GM18511 (cell line): ENCODE measurements around the gene PCNX3.
"Not testable (repeated sequence)": the region's sequence is repeated elsewhere in the genome, so short reads cannot be mapped to it uniquely, and the experiment has no call there.

Source experiments
- ATAC-seq: cut with Tn5 transposase; IDR thresholded peaks from one replicate; pipeline ENCODE4 v1.9.1; 2021; ENCODE audit warnings: mild to moderate bottlenecking, moderate library complexity; ENCODE audit not compliant: unreplicated experiment

PCNX3 gene

DNA sequence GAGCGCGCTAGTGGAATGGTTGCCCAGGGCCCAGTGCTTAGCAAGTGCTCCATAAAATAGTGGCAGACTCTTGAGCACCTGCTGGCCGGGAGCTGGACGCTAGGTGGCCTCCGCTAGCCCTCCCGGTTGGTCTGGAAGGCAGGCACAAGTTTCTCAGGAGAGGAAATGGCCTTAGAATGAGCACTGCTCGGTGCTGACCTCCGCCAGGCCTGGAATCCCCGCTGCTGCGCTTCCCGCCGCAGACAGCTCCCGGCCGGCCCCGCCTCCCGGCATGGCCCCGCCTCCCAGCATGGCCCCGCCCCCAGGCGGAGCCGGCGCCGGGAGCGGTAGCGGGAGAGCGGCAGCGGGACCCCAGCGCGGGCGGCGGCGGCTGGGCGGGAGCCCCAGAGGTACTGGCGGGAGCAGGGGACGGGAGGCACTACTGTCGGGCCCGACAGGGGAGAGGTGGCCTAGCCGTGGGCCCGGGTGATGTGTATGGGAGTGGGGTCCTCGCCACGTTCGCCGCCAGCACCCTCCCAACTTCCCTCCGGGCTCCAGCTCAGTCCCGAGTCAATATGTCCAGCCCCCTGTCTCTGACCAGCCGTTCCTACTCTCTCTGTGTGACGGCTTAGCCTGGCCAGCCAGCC is 22.3 kb downstream of the PCNX3 start, which contains the start of gene SIPA1:
TSS of gene SIPA1 (plus strand) at position 308 of the 626 bp plus-strand sequence. CDS start 2,821 bp downstream, outside the sequence.
- ATAC-seq, result peak; percentile 48

DNA sequence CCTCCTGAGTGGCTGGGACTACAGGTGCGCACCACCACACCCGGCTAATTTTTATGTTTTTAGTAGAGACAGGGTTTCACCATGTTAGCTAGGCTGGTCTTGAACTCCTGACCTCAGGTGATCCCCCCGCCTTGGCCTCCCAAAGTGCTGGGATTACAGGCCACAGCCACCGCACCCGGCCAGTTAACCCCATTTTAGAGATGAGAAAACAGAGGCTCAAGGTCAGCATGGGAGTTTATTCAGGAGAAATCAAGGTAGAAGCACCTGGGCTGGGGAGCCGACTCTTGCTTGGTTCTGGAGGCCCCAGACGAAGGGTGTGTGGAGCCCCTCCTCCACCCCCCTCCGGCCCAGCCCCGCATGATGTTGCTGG is 23.6 kb downstream of the PCNX3 start:
- ATAC-seq, result not testable (repeated sequence)

GRCh38 chr11:65639623-65640482 is 24.3 kb downstream of the PCNX3 start:
- peak; percentile 57 for ATAC-seq

GRCh38 chr11:65640483-65641296 is 25.1 kb downstream of the PCNX3 start:
- ATAC-seq, result no peak

- no peak for ATAC-seq
Observed at GRCh38 chr11:65641297-65642013, 25.9 kb downstream of the PCNX3 start.

- no peak for ATAC-seq
Observed at GRCh38 chr11:65642014-65642671, 26.6 kb downstream of the PCNX3 start.

GRCh38 chr11:65643971-65644370 is 28.4 kb downstream of the PCNX3 start:
- no peak for ATAC-seq

DNA sequence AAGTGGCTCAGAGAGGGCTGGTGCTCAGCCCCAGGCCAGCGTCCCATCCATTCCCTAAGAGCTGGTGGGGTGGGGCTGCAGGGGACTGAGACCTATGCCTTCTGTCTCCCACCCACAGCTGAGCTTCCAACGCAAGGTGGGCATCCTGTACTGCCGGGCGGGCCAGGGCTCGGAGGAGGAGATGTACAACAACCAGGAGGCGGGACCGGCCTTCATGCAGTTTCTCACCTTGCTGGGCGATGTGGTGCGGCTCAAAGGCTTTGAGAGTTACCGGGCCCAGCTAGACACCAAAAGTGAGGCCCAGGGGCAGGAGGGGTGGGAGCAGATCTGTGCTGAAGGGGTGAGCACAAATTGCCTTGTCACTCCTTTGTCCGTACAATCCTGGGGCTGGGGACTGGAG is 29.3 kb downstream of the PCNX3 start:
- ATAC-seq, result no peak

DNA sequence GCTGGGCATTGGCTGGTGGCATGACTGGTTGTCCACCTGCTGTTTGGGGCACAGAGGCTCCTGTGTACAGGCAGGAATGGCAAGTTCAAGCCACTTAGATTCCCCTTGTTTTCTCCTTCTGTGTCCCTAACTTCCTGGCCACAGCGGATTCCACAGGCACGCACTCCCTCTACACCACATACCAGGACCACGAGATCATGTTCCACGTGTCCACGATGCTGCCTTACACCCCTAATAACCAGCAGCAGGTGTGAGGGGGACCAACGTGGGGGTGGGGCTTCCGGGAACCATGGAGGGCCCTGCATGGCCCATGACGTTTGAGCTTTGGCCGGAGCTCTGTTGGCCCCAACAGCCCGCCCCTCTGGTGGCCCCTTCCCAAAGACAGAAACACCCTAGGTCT is 30.1 kb downstream of the PCNX3 start:
- no peak for ATAC-seq

DNA sequence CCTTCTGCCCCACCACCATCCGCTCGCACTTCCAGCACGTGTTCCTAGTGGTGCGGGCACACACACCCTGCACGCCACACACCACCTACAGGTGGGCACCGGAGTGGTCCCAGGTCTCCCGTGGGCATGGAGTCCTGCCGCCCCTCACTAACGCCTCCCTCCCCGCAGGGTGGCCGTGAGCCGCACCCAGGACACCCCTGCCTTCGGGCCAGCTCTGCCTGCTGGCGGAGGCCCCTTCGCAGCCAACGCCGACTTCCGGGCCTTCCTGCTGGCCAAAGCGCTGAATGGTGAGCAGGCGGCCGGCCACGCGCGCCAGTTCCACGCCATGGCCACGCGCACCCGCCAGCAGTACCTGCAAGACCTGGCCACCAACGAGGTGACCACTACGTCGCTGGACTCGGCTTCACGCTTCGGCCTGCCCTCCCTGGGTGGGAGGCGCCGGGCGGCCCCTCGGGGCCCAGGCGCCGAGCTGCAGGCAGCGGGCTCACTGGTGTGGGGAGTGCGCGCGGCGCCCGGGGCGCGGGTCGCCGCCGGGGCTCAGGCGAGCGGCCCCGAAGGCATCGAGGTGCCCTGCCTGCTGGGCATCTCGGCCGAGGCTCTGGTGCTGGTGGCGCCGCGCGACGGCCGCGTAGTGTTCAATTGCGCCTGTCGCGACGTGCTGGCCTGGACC is 30.8 kb downstream of the PCNX3 start:
- ATAC-seq, result no peak

- ATAC-seq, result no peak
Observed at GRCh38 chr11:65646958-65647701, 31.6 kb downstream of the PCNX3 start.

DNA sequence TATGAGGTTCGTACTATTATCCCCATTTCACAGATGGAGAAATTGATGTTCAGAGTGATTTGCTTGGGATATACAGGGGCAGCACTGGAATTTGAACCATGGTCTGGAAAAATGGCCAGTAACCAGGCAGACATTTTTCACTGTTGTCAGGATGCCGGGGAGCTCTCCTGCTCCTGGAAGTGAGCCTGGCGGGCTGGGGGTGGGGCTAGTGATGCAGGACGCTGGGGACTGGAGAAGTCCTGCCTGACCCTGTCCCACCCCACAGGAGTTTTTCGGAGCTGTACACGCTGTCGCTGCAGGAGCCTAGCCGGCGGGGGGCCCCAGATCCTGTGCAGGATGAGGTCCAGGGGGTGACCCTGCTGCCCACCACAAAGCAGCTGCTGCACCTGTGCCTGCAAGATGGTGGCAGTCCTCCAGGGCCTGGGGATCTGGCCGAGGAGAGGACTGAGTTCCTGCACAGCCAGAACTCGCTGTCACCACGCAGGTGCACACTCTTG is 33.5 kb downstream of the PCNX3 start:
- ATAC-seq, result no peak

GRCh38 chr11:65649656-65650546 is 34.3 kb downstream of the PCNX3 start:
- no peak for ATAC-seq

DNA sequence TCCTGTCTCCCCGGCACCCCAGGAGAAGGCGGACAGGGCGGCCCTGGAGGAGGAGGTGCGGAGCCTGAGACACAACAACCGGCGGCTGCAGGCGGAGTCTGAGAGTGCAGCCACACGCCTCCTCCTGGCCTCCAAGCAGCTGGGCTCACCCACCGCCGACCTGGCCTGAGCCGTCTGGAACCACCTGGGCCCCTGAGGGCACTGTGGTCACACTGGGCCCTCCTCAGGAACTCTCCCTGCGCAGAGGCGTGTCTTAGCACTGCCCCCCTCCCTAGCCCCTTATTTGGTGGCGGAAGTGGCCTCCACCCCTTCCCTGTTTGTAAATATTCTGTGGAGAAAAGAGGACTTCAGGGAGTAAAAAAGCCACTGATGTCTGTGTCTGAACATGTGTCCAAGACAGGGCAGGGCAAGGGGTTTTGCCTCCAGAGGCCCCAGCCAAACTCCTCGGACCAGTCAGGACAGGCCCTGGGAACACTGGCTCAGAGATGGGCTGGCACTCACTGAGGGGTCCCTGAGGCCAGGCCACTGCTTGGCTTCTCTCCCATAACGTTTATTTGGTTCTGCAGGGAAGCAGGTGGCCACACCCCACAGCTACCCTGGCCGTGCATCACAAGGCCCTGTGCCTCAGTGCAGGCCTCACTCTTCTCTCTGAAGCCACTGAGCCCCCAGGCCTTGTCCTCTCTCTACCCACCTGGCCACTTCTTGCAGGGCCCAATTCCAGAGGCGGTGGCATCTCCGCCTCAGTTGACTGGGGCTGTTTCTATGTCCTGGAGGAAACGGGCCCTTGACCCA is 35.2 kb downstream of the PCNX3 start:
- no peak for ATAC-seq

DNA sequence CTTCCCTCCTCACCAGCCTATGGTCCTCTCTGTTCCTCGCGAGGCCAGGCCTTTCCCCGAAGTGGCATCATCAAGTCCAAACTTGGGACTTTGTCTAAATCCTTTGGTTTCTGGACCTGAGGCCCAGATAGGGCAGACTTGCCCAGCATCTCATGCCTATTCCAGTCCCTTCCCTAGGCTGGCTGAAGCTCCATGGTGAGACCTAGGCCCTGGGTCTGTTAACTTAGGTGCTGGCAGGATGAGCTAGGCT is 35.7 kb downstream of the PCNX3 start:
- ATAC-seq, result no peak

DNA sequence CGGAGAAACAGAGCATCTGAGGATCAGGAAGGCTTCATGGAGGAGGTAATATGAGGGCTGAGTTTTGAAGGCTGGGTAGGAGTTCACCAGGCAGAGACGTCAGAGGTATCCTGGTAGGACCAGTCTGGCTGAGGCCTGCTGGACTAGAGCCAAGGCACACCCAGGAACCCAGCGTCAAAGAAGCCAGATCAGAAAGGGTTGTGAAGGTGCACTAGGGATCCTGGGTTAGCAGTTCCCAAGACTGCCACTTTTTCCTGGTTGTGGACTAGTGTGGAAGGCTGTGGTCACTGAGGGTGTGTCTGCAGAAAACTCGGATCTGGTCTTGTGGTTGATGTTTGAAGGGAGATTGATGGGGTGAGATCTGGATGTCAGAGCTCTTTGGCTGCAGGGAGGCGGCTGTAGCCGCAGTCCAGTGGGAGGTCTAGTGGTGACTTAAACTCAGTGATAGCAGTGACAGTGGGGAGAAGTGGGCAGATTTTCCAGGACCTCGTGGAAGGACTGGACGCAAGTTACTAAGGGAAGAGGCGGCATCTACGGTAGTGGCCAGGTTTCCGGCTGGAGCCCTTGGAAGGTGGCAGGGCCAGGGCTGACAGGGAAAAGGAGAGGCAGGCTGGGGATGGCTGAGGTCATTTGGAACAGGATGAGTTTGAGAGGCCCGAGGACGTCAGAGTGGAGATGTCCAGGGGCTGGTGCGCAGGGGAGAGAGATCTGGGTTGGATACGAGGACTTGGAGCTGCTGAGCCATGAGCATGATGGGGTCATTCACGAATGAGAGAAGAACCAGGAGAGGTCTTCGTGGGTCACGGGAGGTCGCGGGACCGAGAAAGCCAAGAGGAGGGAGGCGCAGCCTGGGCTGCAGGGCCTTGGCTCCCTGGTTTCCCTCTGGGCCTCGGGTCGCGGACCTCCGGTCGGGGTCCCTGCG is 36.3 kb downstream of the PCNX3 start:
- no peak for ATAC-seq
